SK-N-SH (cell line): ENCODE data around the gene C16orf78. TPM values are rescaled to one million over a fixed set of nuclear protein-coding genes. Genes with fewer than 3 reads are reported as not detected.

Experiments used
- CTCF ChIA-PET: fragments of 300-600, 350-600 bp; formaldehyde crosslinking; extraction: SDS; loops from one replicate; lab custom pipeline; 2021; lab: Yijun Ruan, JAX
- POLR2A ChIA-PET: fragments of 350-600 bp; sonication (Branson Sonifier 250); formaldehyde crosslinking; extraction: SDS; loops from one replicate; lab custom pipeline; 2020; ENCODE audit warnings: antibody characterized with exemption, inconsistent platforms; lab: Yijun Ruan, JAX
- DNase-seq: peaks from one replicate; pipeline ENCODE4 v3.0.0; 2012
- H2AFZ ChIP-seq: fragments of 200-600 bp; sonication (generic); 2 replicates; pipeline ENCODE4 v1.8.1; 2016; ENCODE audit warnings: antibody characterized with exemption, mild to moderate bottlenecking, low read depth
- H3F3A ChIP-seq: fragments of 200-600 bp; sonication (generic); replicated peaks from 2 replicates; pipeline ENCODE3; 2016; ENCODE audit warnings: antibody characterized with exemption, mild to moderate bottlenecking; ENCODE audit not compliant: insufficient read depth
- H3K27ac ChIP-seq, 2 experiments: fragments of 200-500 bp in 1 of 2; fragments of 200-600 bp in 1 of 2; sonication (Bioruptor generic) in 1 of 2; sonication (generic), shearing (Covaris generic) in 1 of 2; 2 replicates each; pipeline versions ENCODE4 v1.5.1 to v1.6.1; 2014 to 2016; ENCODE audit warnings: low read depth in 2 of 2, inconsistent platforms in 1 of 2, low read length in 1 of 2, mild to moderate bottlenecking in 1 of 2, mixed read lengths in 1 of 2
- H3K27me3 ChIP-seq: fragments of 200-600 bp; sonication (generic), shearing (Covaris generic); 2 replicates; pipeline ENCODE4 v1.6.1; 2016; ENCODE audit warnings: mixed run types; ENCODE audit not compliant: insufficient read depth
- H3K36me3 ChIP-seq, 2 experiments: fragments of 200-500 bp in 1 of 2; fragments of 200-600 bp in 1 of 2; sonication (Bioruptor generic) in 1 of 2; sonication (generic) in 1 of 2; replicated peaks in 1 of 2; 2 replicates each; pipeline versions ENCODE3 to v1.5.1; 2014 to 2016; ENCODE audit warnings: low read length in 1 of 2, mild to moderate bottlenecking in 1 of 2; ENCODE audit not compliant: insufficient read depth in 2 of 2, control insufficient read depth in 1 of 2
- H3K4me1 ChIP-seq, 2 experiments: fragments of 200-500 bp in 1 of 2; fragments of 200-600 bp in 1 of 2; sonication (Bioruptor generic) in 1 of 2; sonication (generic), shearing (Covaris generic) in 1 of 2; 2 replicates each; pipeline versions ENCODE4 v1.5.1 to v1.6.1; 2014 to 2016; ENCODE audit warnings: low read depth in 1 of 2, low read length in 1 of 2, mixed run types in 1 of 2; ENCODE audit not compliant: insufficient read depth in 2 of 2, control insufficient read depth in 1 of 2
- H3K4me2 ChIP-seq: fragments of 200-600 bp; sonication (generic), shearing (Covaris generic); 2 replicates; pipeline ENCODE4 v1.6.1; 2017; ENCODE audit warnings: mixed run types
- H3K4me3 ChIP-seq, 2 experiments: fragments of 200-500 bp in 1 of 2; fragments of 200-600 bp in 1 of 2; sonication (Bioruptor generic) in 1 of 2; sonication (generic), shearing (Covaris generic) in 1 of 2; 2 replicates each; pipeline versions ENCODE4 v1.5.1 to v1.8.1; 2014 to 2016; ENCODE audit warnings: low read depth in 2 of 2, inconsistent platforms in 1 of 2, low read length in 1 of 2, mild to moderate bottlenecking in 1 of 2, mixed read lengths in 1 of 2, moderate library complexity in 1 of 2
- H3K79me2 ChIP-seq: fragments of 200-600 bp; sonication (generic); 2 replicates; pipeline ENCODE4 v1.8.1; 2017; ENCODE audit warnings: mild to moderate bottlenecking; ENCODE audit not compliant: insufficient read depth
- H3K9ac ChIP-seq: fragments of 200-600 bp; sonication (generic); 2 replicates; pipeline ENCODE4 v1.6.1; 2017; ENCODE audit warnings: mixed run types
- H3K9me2 ChIP-seq: fragments of 200-600 bp; sonication (generic); 2 replicates; pipeline ENCODE4 v1.6.1; 2017; ENCODE audit warnings: mixed run types
- H3K9me3 ChIP-seq: fragments of 200-600 bp; sonication (generic); 2 replicates; pipeline ENCODE4 v1.6.1; 2017; ENCODE audit warnings: mixed run types, mild to moderate bottlenecking, moderate library complexity
- H4K20me1 ChIP-seq: fragments of 200-600 bp; sonication (generic); 2 replicates; pipeline ENCODE4 v1.6.1; 2017; ENCODE audit warnings: mild to moderate bottlenecking, mixed run types; ENCODE audit not compliant: insufficient read depth
- EP300 ChIP-seq, 2 experiments: IDR thresholded peaks; 2 replicates each; pipeline versions ENCODE4 v1.4.0 to v1.6.1; 2012; ENCODE audit warnings: borderline replicate concordance in 1 of 2, low read depth in 1 of 2, low read length in 1 of 2
- EZH2phosphoT487 ChIP-seq: fragments of 200-600 bp; sonication (generic); IDR thresholded peaks from 2 replicates; pipeline ENCODE4 v1.6.1; 2017; ENCODE audit warnings: low read depth, mixed run types, mild to moderate bottlenecking, antibody characterized with exemption, moderate library complexity, borderline replicate concordance
- FOSL2 ChIP-seq: IDR thresholded peaks from 2 replicates; pipeline ENCODE4 v1.4.0; 2012; ENCODE audit warnings: low read depth, mild to moderate bottlenecking, moderate library complexity, borderline replicate concordance
- NFIC ChIP-seq: IDR thresholded peaks from 2 replicates; pipeline ENCODE4 v1.4.0; 2012; ENCODE audit warnings: borderline replicate concordance
- RAD21 ChIP-seq: IDR thresholded peaks from 2 replicates; pipeline ENCODE4 v1.6.1; 2012; ENCODE audit warnings: mild to moderate bottlenecking, low read length
- RCOR1 ChIP-seq: fragments of 150-350 bp; IDR thresholded peaks from 2 replicates; pipeline ENCODE4 v1.6.1; 2017; ENCODE audit warnings: antibody characterized with exemption, low read length
- TAF1 ChIP-seq: IDR thresholded peaks from 2 replicates; pipeline ENCODE4 v1.6.1; 2012; ENCODE audit warnings: low read depth, mild to moderate bottlenecking, low read length, moderate library complexity, borderline replicate concordance
- TCF12 ChIP-seq: IDR thresholded peaks from 2 replicates; pipeline ENCODE4 v1.4.0; 2012
- TEAD4 ChIP-seq: IDR thresholded peaks from 2 replicates; pipeline ENCODE4 v1.4.0; 2012; ENCODE audit warnings: mild to moderate bottlenecking, borderline replicate concordance; ENCODE audit not compliant: insufficient read depth
- WGBS: methylation state at CpG from one replicate; pipeline ENCODE4 v1.1.6; 2017; ENCODE audit warnings: low lambda C conversion rate; 5-methylcytosine and 5-hydroxymethylcytosine counted together
- polyA plus RNA-seq, 3 experiments: library from polyadenylated mRNA; depleted of rRNA; stranded (reverse); fragments of >200 nt; gene quantifications; 2 replicates each; pipeline ENCODE4 v1.2.3, GENCODE V29; 2012
- TF ChIP-seq, protein P1 (sequence below): fragments of 200-600 bp; sonication (generic); IDR thresholded peaks from 2 replicates; pipeline ENCODE4 v1.6.1; 2017; ENCODE audit warnings: antibody characterized with exemption, mild to moderate bottlenecking, moderate library complexity
- TF ChIP-seq, protein P2 (sequence below): fragments of 150-350 bp; IDR thresholded peaks from 2 replicates; pipeline ENCODE4 v1.6.1; 2016; ENCODE audit warnings: mild to moderate bottlenecking, low read depth, low read length
- TF ChIP-seq, protein P3 (sequence below): IDR thresholded peaks from 2 replicates; pipeline ENCODE4 v1.4.0; 2012; ENCODE audit warnings: low read depth
- TF ChIP-seq, protein P4 (sequence below): IDR thresholded peaks from 2 replicates; pipeline ENCODE4 v1.4.0; 2012; ENCODE audit warnings: low read depth, borderline replicate concordance
- TF ChIP-seq, protein P5 (sequence below): IDR thresholded peaks from 2 replicates; pipeline ENCODE4; 2012
- TF ChIP-seq, protein P6 (sequence below): fragments of 150-350 bp; IDR thresholded peaks from 2 replicates; pipeline ENCODE4 v1.6.1; 2017; ENCODE audit warnings: antibody characterized with exemption, low read length, low read depth, borderline replicate concordance

The C16orf78 gene
- polyA plus RNA-seq, 1 of the 3 experiments (the other 2 are of a cell fraction), result not detected

DNA sequence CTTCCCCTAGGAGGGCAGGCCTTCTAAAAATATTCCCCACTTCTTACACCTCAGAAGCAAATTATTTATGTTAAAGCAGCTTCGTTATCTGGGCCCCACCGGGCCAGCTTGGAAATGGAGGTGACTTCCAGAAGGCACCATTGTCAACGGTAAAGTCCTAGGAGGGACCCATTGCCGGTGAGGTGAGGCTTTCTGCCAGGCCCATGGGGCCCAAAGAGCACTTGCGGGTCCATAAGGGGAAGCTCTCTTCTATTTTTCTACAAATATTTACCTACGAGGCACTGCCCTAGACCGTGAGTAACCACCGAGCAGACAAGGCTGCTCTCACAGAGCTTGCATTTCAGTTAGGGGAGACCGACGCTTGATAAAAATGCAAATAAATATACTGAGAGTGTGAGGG is 41.5 kb downstream of the C16orf78 start:
- no peaks in the 10 kb centered on the region for H3K36me3 ChIP-seq
- H3K4me3 ChIP-seq, result no peak overlapping the region
- H3K27me3 ChIP-seq, result no peaks in the 10 kb centered on the region
- DNase-seq, result no peak
- H3K27ac ChIP-seq, result no peak overlapping the region
- H4K20me1 ChIP-seq, result no peaks in the 10 kb centered on the region
- H3K9me3 ChIP-seq, result no peaks in the 10 kb centered on the region
- ChIA-PET POLR2A (no interaction called here), CTCF (interaction anchor here (1.2 kb wide), 1 partner anchor 178 kb away, joined by 3 read pairs; no protein-coding TSS in a partner anchor)
- no peaks in the 10 kb centered on the region for H3F3A ChIP-seq
- WGBS, result 51% methylated on average over 10 of the region's 10 CpGs
- no peak overlapping the region for H2AFZ ChIP-seq
- no peaks in the 10 kb centered on the region; a peak in 1 of 4 replicates for H3K4me1 ChIP-seq
- H3K79me2 ChIP-seq, result no peaks in the 10 kb centered on the region
- no peak for TF ChIP-seq RCOR1
- TF ChIP-seq, protein P1, sequence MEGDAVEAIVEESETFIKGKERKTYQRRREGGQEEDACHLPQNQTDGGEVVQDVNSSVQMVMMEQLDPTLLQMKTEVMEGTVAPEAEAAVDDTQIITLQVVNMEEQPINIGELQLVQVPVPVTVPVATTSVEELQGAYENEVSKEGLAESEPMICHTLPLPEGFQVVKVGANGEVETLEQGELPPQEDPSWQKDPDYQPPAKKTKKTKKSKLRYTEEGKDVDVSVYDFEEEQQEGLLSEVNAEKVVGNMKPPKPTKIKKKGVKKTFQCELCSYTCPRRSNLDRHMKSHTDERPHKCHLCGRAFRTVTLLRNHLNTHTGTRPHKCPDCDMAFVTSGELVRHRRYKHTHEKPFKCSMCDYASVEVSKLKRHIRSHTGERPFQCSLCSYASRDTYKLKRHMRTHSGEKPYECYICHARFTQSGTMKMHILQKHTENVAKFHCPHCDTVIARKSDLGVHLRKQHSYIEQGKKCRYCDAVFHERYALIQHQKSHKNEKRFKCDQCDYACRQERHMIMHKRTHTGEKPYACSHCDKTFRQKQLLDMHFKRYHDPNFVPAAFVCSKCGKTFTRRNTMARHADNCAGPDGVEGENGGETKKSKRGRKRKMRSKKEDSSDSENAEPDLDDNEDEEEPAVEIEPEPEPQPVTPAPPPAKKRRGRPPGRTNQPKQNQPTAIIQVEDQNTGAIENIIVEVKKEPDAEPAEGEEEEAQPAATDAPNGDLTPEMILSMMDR, result no peak
- no peak for TF ChIP-seq TAF1
- TF ChIP-seq, protein P2, sequence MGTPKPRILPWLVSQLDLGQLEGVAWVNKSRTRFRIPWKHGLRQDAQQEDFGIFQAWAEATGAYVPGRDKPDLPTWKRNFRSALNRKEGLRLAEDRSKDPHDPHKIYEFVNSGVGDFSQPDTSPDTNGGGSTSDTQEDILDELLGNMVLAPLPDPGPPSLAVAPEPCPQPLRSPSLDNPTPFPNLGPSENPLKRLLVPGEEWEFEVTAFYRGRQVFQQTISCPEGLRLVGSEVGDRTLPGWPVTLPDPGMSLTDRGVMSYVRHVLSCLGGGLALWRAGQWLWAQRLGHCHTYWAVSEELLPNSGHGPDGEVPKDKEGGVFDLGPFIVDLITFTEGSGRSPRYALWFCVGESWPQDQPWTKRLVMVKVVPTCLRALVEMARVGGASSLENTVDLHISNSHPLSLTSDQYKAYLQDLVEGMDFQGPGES, result no peak
- TF ChIP-seq, protein P3, sequence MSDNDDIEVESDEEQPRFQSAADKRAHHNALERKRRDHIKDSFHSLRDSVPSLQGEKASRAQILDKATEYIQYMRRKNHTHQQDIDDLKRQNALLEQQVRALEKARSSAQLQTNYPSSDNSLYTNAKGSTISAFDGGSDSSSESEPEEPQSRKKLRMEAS, result no peak
- TF ChIP-seq, protein P4, sequence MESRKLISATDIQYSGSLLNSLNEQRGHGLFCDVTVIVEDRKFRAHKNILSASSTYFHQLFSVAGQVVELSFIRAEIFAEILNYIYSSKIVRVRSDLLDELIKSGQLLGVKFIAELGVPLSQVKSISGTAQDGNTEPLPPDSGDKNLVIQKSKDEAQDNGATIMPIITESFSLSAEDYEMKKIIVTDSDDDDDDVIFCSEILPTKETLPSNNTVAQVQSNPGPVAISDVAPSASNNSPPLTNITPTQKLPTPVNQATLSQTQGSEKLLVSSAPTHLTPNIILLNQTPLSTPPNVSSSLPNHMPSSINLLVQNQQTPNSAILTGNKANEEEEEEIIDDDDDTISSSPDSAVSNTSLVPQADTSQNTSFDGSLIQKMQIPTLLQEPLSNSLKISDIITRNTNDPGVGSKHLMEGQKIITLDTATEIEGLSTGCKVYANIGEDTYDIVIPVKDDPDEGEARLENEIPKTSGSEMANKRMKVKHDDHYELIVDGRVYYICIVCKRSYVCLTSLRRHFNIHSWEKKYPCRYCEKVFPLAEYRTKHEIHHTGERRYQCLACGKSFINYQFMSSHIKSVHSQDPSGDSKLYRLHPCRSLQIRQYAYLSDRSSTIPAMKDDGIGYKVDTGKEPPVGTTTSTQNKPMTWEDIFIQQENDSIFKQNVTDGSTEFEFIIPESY, result no peak
- TF ChIP-seq EZH2phosphoT487, result no peak
- TF ChIP-seq NFIC, result no peak
- TF ChIP-seq TEAD4, result no peak
- TF ChIP-seq, protein P5, sequence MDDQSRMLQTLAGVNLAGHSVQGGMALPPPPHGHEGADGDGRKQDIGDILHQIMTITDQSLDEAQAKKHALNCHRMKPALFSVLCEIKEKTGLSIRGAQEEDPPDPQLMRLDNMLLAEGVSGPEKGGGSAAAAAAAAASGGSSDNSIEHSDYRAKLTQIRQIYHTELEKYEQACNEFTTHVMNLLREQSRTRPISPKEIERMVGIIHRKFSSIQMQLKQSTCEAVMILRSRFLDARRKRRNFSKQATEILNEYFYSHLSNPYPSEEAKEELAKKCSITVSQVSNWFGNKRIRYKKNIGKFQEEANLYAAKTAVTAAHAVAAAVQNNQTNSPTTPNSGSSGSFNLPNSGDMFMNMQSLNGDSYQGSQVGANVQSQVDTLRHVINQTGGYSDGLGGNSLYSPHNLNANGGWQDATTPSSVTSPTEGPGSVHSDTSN, result no peak
- TF ChIP-seq, protein P6, sequence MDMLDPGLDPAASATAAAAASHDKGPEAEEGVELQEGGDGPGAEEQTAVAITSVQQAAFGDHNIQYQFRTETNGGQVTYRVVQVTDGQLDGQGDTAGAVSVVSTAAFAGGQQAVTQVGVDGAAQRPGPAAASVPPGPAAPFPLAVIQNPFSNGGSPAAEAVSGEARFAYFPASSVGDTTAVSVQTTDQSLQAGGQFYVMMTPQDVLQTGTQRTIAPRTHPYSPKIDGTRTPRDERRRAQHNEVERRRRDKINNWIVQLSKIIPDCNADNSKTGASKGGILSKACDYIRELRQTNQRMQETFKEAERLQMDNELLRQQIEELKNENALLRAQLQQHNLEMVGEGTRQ, result no peak
- TF ChIP-seq TCF12, result no peak
- no peak for TF ChIP-seq EP300 (IDR thresholded peaks at IDR 0.05; ENCODE audit: borderline replicate concordance in 1 of 2, low read depth in 1 of 2, low read length in 1 of 2)
- TF ChIP-seq RAD21, result no peak
- TF ChIP-seq FOSL2, result no peak
- TF ChIP-seq, all 33 proteins: peak for 0
- Histone ChIP-seq H3K4me2 (no peak overlapping the region), H3K9ac (no peak overlapping the region), H3K9me2 (no peaks in the 10 kb centered on the region)
